HepG2 (cell line): ENCODE measurements around the gene PEMT. TPM values are rescaled to one million over a fixed set of nuclear protein-coding genes. Genes with fewer than 3 reads are reported as not detected.

ENCODE experiments used
- ATAC-seq: fragments of 200-7000 bp; cut with Tn5 transposase; 3 replicates; pipeline ENCODE4 v1.9.1; 2020; ENCODE audit warnings: mild to moderate bottlenecking, moderate library complexity
- BruUV-seq: library from RNA; stranded (reverse); fragments of 400-500 nt; replicated peaks from 2 replicates; lab custom pipeline; 2021; lab: Mats Ljungman, UMichigan
- CTCF ChIA-PET: fragments of 300-600 bp; formaldehyde crosslinking; extraction: SDS; loops from one replicate; lab custom pipeline; 2021; ENCODE audit warnings: low total read pairs, inconsistent platforms, low intra/inter-chr PET ratio; lab: Yijun Ruan, JAX
- POLR2A ChIA-PET: fragments of 350-600 bp; sonication (Branson Sonifier 250); formaldehyde crosslinking; loops from one replicate; lab custom pipeline; 2020; ENCODE audit warnings: antibody characterized with exemption, inconsistent platforms; lab: Yijun Ruan, JAX
- DNase-seq: peaks from one replicate; pipeline ENCODE4 v3.0.0-alpha.2; 2015; ENCODE audit warnings: low spot score
- FAIRE-seq: peaks from 3 replicates; lab custom pipeline; 2011; peaks lifted over from hg19 to GRCh38; lab: Jason Lieb, UNC
- H2AFZ ChIP-seq: one replicate; pipeline ENCODE4 v1.6.1; 2011; ENCODE audit warnings: low read length, inconsistent platforms
- H3K27ac ChIP-seq: fragments of 300-600 bp; 3 replicates; pipeline ENCODE4 v1.8.0; 2011; ENCODE audit warnings: mixed run types, mild to moderate bottlenecking, mixed read lengths, low read length, inconsistent platforms; ENCODE audit not compliant: insufficient read depth; ENCODE audit errors: extremely low read length
- H3K27me3 ChIP-seq, 2 experiments: fragments of 200-600 bp in 1 of 2; 2 replicates in 1 of 2; 3 replicates in 1 of 2; pipeline versions ENCODE4 v1.6.0 to v1.8.0; 2011; ENCODE audit warnings: low read length in 2 of 2, mild to moderate bottlenecking in 2 of 2, moderate library complexity in 2 of 2, inconsistent platforms in 1 of 2; ENCODE audit not compliant: insufficient read depth in 2 of 2, control insufficient read depth in 1 of 2
- H3K36me3 ChIP-seq, 2 experiments: fragments of 200-600 bp in 1 of 2; replicated peaks in 1 of 2; 2 replicates in 1 of 2; 3 replicates in 1 of 2; pipeline versions ENCODE4 v1.5.1 to v1.8.0; 2011; ENCODE audit warnings: low read length in 2 of 2, inconsistent platforms in 1 of 2; ENCODE audit not compliant: insufficient read depth in 2 of 2, control insufficient read depth in 1 of 2
- H3K4me1 ChIP-seq: 2 replicates; pipeline ENCODE4 v1.5.1; 2012; ENCODE audit warnings: low read length, inconsistent platforms; ENCODE audit not compliant: insufficient read depth
- H3K4me2 ChIP-seq: 2 replicates; pipeline ENCODE4 v1.6.0; 2011; ENCODE audit warnings: low read depth, low read length, inconsistent platforms
- H3K4me3 ChIP-seq, 3 experiments: fragments of 200-600 bp in 1 of 3; sonication (generic), shearing (Covaris generic) in 1 of 3; replicated peaks in 1 of 3; 2 replicates each; pipeline ENCODE4 v1.5.1; 2011 to 2016; ENCODE audit warnings: low read length in 3 of 3, inconsistent platforms in 2 of 3, low read depth in 2 of 3, mild to moderate bottlenecking in 2 of 3, control low read depth in 1 of 3, mixed read lengths in 1 of 3; ENCODE audit not compliant: insufficient read depth in 1 of 3
- H3K79me2 ChIP-seq: one replicate; pipeline ENCODE4 v1.6.1; 2011; ENCODE audit warnings: low read length, inconsistent platforms; ENCODE audit not compliant: insufficient read depth
- H3K9ac ChIP-seq: 2 replicates; pipeline ENCODE4 v1.6.0; 2011; ENCODE audit warnings: mild to moderate bottlenecking, low read depth, low read length, inconsistent platforms; ENCODE audit not compliant: insufficient read depth
- H3K9me3 ChIP-seq: 2 replicates; pipeline ENCODE4 v1.5.1; 2012; ENCODE audit warnings: mild to moderate bottlenecking, low read length
- H4K20me1 ChIP-seq: 2 replicates; pipeline ENCODE4 v1.6.0; 2011; ENCODE audit warnings: inconsistent platforms, mild to moderate bottlenecking, low read length, moderate library complexity; ENCODE audit not compliant: insufficient read depth
- DZIP1 ChIP-seq: sonication (generic); formaldehyde crosslinking; IDR thresholded peaks from 2 replicates; pipeline ENCODE4 v1.5.0; 2020; ENCODE audit warnings: mild to moderate bottlenecking, missing genetic modification reagents
- ELF4 ChIP-seq: sonication (generic); formaldehyde crosslinking; IDR thresholded peaks from 2 replicates; pipeline ENCODE4 v1.5.0; 2020; ENCODE audit warnings: missing genetic modification reagents, mild to moderate bottlenecking, moderate library complexity, borderline replicate concordance
- GMEB2 ChIP-seq: IDR thresholded peaks from 2 replicates; pipeline ENCODE4 v1.6.1; 2016; ENCODE audit warnings: missing biosample characterization, missing genetic modification reagents, low read depth
- ISX ChIP-seq: sonication (generic); formaldehyde crosslinking; conservative IDR thresholded peaks from 2 replicates; pipeline ENCODE4 v1.5.0; 2020; ENCODE audit warnings: missing genetic modification reagents
- KLF9 ChIP-seq: IDR thresholded peaks from 2 replicates; pipeline ENCODE4 v1.6.1; 2016; ENCODE audit warnings: low read depth
- RFX3 ChIP-seq: IDR thresholded peaks from 2 replicates; pipeline ENCODE4 v1.6.1; 2016; ENCODE audit warnings: missing biosample characterization, missing genetic modification reagents
- TSC22D2 ChIP-seq: sonication (generic); formaldehyde crosslinking; IDR thresholded peaks from 2 replicates; pipeline ENCODE4 v1.5.1; 2020; ENCODE audit warnings: missing genetic modification reagents, mild to moderate bottlenecking, borderline replicate concordance
- ZBTB25 ChIP-seq: IDR thresholded peaks from 2 replicates; pipeline ENCODE4 v1.6.1; 2018; ENCODE audit warnings: missing genetic modification reagents
- ZNF101 ChIP-seq: sonication (generic); formaldehyde crosslinking; IDR thresholded peaks from 2 replicates; pipeline ENCODE4 v1.4.0; 2020; ENCODE audit warnings: mild to moderate bottlenecking, low read depth, missing genetic modification reagents, borderline replicate concordance
- ZNF652 ChIP-seq: IDR thresholded peaks from 2 replicates; pipeline ENCODE4 v1.6.1; 2016; ENCODE audit warnings: low read depth, borderline replicate concordance
- WGBS: methylation state at CpG from one replicate; pipeline ENCODE4 v1.1.6; 2017; ENCODE audit warnings: low lambda C conversion rate; 5-methylcytosine and 5-hydroxymethylcytosine counted together
- in situ Hi-C: cut with HindIII; loops from 2 replicates; pipeline ENCODE4 v1.10.0; 2017; ENCODE audit warnings: low pct_unique_long_range_greater_than_20kb; ENCODE audit not compliant: extremely low pct_ligation_motif_present
- intact Hi-C: fragments of 100-400 bp; cut with micrococcal nuclease; formaldehyde crosslinking; loops from one replicate; pipeline ENCODE4 v1.10.0; 2022; ENCODE audit not compliant: unreplicated experiment
- polyA plus RNA-seq, 8 experiments: library from polyadenylated mRNA; depleted of rRNA in 3 of 8; stranded (reverse) in 7 of 8; unstranded in 1 of 8; fragments of >200 nt; fragmentation: Illumina TruSeq in 4 of 8; extraction: Trizol in 4 of 8; gene quantifications; 2 replicates each; pipeline versions ENCODE4 v1.2.1 to v1.2.3, GENCODE V29; 2011 to 2016; ENCODE audit warnings: low read depth in 4 of 8, missing spikeins in 1 of 8, mixed read lengths in 1 of 8; ENCODE audit not compliant: insufficient read depth in 1 of 8
- total RNA-seq, 5 experiments: library from RNA; depleted of rRNA; stranded (reverse); fragments of >200 nt; fragmentation: Illumina TruSeq; extraction: Trizol; gene quantifications; 2 replicates each; pipeline ENCODE4 v1.2.3, GENCODE V29; 2016; ENCODE audit warnings: low read depth in 1 of 5
- TF ChIP-seq, protein P1 (sequence below): sonication (generic); formaldehyde crosslinking; IDR thresholded peaks from 2 replicates; pipeline ENCODE4 v1.5.1; 2020; ENCODE audit warnings: missing genetic modification reagents, mild to moderate bottlenecking, borderline replicate concordance

PEMT gene
- total and polyA plus RNA-seq, 2 of the 13 experiments (the other 11 are each of a cell fraction or from before 2014, with no cell fraction given), result 31.7 to 43.6 TPM

DNA sequence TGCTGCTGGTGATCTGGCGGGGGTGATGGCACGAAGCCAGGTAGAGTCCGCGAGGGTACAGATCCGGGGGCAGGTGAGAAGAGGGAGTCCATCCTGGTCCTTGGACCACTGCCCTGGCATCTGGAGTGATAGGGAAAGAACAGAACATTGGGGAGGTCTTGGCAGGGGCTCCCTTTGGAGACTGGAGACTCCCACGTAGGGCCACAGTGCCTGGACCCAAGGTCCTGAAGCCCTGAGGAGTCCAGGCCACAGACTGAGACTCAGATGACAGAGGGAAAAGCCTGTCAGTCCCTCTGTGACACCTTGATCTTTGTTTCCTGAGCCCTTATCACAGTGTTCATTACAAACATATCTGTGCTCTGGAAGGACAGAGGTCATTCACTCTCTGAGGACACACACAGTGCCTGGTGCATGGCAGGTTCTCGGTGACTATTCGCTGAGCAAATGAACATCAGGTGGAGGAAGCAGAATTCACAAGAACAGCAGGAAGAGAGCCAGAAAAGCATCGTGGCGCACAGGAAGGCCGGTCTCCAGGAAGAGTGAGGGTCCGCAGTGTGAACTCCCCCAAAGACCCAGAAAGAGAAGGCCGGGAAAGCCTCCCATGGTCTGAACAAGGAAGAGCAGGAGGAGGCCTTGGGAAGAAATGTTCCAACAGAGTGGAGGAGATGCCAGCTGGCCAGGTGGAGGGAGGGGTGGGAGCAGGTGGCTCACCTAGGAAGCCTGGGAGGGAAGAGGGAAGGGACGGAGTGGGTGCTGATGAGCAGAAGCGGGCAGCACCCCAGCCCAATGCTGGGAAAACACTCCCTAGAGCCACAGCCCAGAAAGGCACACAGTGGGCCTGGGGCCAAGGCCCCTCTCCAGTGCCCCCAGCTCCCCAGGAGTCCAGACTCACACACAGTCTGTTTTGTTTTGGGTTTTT lies 20.5 kb downstream of the PEMT start (continued):
- TF ChIP-seq GMEB2 (no peak), ELF4 (CRISPR knock-in tag) (no peak), KLF9 (no peak), ZBTB25 (CRISPR knock-in tag) (no peak)

DNA sequence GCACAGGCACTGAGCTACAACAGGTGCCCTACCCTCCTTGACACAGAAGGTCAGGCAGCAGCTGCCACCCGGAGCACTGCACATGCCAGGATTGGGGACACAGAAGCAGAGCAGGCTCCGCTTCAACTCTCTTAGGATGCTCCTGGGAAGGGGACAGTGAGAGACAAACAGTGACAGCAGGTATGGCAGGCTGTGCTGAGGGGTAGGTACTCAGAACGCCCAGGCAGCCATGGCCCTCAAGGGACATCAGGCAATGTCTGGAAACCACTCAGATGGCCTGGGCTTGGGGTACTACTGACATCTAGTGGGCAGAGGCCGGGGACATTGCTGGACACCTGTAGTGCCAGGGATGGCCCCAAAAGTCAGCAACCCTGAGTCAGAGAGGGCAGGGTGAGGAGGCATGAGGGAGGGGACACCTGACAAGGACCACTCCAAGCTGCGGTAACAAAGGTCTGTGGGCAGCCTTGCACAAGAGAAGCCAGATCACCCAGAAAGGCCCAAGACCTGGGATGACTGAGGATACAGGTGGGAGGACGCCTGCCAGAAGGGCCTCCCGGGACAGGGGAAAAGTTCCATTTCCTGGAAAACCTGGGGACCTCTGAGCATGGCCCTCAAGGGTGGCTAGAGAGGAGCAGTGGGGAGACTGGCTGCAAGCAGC lies 21.2 kb downstream of the PEMT start:
- Histone ChIP-seq H3K27me3 (no peaks in the 10 kb centered on the region), H3K4me3 (peak overlapping the region in 1 of 3 experiments; percentile 53; a peak in 2 of 6 replicates), H3K4me1 (peaks cover 48% of the 10 kb centered on the region), H3K36me3 (no peaks in the 10 kb centered on the region; a peak in 1 of 5 replicates), H4K20me1 (0 out of 2 replicates have a peak, but pooled peaks cover 5% of the 10 kb centered on the region), H3K4me2 (peak overlapping the region; percentile 60), H3K27ac (peak overlapping the region; percentile 83), H3K9me3 (no peaks in the 10 kb centered on the region), H3K9ac (peak overlapping the region; percentile 54), H2AFZ (no peak overlapping the region), H3K79me2 (no peaks in the 10 kb centered on the region)
- ChIA-PET POLR2A (interaction anchor here (2.5 to 8.9 kb wide), 4 partner anchors 21 to 74 kb away, joined by 10 to 114 read pairs (median 33); partner anchors contain the start of genes PEMT and RASD1), CTCF (interaction anchor here (1.1 to 4.4 kb wide), 3 partner anchors 73 to 215 kb away, joined by 3 to 55 read pairs (median 40); partner anchors contain the start of gene RASD1)
- FAIRE-seq, result peak; percentile 44
- no TSS peak for BruUV-seq
- in situ Hi-C loops (no loop called here), intact Hi-C loops (loop anchor here (1.0 to 5.0 kb wide), 4 partner anchors 33 to 214 kb away; no protein-coding TSS in a partner anchor)
- WGBS, result no CpG with 5 or more reads among the region's 7 CpGs
- ATAC-seq, result peak; percentile 74
- DNase-seq, result peak; percentile 55
- TF ChIP-seq DZIP1 (CRISPR knock-in tag), result peak; percentile 50; the same call in 1 of the 2 replicates
- TF ChIP-seq ZNF652 (CRISPR knock-in tag), result no peak
- TF ChIP-seq, protein P1, sequence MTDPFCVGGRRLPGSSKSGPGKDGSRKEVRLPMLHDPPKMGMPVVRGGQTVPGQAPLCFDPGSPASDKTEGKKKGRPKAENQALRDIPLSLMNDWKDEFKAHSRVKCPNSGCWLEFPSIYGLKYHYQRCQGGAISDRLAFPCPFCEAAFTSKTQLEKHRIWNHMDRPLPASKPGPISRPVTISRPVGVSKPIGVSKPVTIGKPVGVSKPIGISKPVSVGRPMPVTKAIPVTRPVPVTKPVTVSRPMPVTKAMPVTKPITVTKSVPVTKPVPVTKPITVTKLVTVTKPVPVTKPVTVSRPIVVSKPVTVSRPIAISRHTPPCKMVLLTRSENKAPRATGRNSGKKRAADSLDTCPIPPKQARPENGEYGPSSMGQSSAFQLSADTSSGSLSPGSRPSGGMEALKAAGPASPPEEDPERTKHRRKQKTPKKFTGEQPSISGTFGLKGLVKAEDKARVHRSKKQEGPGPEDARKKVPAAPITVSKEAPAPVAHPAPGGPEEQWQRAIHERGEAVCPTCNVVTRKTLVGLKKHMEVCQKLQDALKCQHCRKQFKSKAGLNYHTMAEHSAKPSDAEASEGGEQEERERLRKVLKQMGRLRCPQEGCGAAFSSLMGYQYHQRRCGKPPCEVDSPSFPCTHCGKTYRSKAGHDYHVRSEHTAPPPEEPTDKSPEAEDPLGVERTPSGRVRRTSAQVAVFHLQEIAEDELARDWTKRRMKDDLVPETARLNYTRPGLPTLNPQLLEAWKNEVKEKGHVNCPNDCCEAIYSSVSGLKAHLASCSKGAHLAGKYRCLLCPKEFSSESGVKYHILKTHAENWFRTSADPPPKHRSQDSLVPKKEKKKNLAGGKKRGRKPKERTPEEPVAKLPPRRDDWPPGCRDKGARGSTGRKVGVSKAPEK, result no peak; the same call in 1 of the 2 replicates
- no peak for TF ChIP-seq ZNF101 (CRISPR knock-in tag)
- no peak for TF ChIP-seq TSC22D2
- TF ChIP-seq RFX3, result no peak
- TF ChIP-seq ISX (CRISPR knock-in tag), result no peak
